Measurements from ENCODE around the gene GKN2. TPM values are rescaled to one million over a fixed set of nuclear protein-coding genes. Genes with fewer than 3 reads are reported as not detected.

GKN2 gene
- polyA plus RNA-seq, 3 donors, result not detected

DNA sequence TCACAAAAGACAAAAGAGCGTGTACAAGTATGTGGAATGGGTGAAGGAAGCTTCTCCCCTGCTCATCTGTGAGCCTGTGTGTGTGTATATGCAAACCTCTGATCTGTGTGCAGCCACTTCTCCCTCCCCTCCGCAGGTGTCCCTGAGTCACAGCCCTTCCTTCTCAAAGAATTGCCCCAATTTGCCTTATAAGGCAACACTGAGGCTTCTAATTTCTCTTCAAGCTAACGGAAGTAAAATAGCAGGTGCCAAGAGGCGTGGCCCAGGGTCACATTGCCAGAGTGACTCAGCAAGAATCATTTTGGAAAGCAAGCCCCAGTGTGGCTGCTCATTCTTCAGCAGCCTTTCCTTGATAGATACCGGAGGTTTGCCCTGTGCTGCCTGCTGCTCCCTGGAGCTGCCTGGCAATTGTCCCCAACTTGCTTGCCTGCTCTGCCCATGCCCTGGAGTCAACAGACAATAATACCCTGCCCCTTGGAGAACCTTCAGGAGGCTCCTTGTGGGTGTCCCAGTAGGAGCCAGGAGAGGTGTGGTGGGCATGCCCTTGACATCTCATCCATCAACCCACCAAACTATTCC lies 44.2 kb downstream of the GKN2 start:
- TF ChIP-seq, protein P1, sequence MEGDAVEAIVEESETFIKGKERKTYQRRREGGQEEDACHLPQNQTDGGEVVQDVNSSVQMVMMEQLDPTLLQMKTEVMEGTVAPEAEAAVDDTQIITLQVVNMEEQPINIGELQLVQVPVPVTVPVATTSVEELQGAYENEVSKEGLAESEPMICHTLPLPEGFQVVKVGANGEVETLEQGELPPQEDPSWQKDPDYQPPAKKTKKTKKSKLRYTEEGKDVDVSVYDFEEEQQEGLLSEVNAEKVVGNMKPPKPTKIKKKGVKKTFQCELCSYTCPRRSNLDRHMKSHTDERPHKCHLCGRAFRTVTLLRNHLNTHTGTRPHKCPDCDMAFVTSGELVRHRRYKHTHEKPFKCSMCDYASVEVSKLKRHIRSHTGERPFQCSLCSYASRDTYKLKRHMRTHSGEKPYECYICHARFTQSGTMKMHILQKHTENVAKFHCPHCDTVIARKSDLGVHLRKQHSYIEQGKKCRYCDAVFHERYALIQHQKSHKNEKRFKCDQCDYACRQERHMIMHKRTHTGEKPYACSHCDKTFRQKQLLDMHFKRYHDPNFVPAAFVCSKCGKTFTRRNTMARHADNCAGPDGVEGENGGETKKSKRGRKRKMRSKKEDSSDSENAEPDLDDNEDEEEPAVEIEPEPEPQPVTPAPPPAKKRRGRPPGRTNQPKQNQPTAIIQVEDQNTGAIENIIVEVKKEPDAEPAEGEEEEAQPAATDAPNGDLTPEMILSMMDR (IDR thresholded peaks at IDR 0.05), result no peak
- Histone ChIP-seq H3K4me3 (replicated peaks in 1 of 3; ENCODE audit: low read depth in 2 of 3, low read length in 3 of 3) (no peak overlapping the region), H3K36me3 (replicated peaks in 1 of 2; ENCODE audit: control insufficient read depth in 1 of 2, insufficient read depth in 2 of 2, low read length in 2 of 2) (no peaks in the 10 kb centered on the region), H3K4me1 (ENCODE audit: control insufficient read depth in 1 of 2, insufficient read depth in 2 of 2, low read length in 2 of 2) (peaks cover 28 to 31% of the 10 kb centered on the region in 2 donors), H3K9ac (ENCODE audit: insufficient read depth, low read length, poor library complexity, severe bottlenecking) (no peak overlapping the region), H3K27me3 (ENCODE audit: control insufficient read depth in 2 of 2, insufficient read depth in 2 of 2, low read length in 2 of 2) (no peaks in the 10 kb centered on the region), H3K27ac (ENCODE audit: low read depth in 1 of 2, low read length in 2 of 2) (peak overlapping the region; percentile 14 to 29), H2AFZ (ENCODE audit: insufficient read depth, low read depth, low read length, poor library complexity, severe bottlenecking) (peak overlapping the region; percentile 21), H3K4me2 (replicated peaks; ENCODE audit: extremely low read depth, low read length, poor library complexity, severe bottlenecking) (peak overlapping the region; percentile 8), H3K79me2 (ENCODE audit: insufficient read depth, low read length) (no peaks in the 10 kb centered on the region), H3K9me3 (replicated peaks in 1 of 2; ENCODE audit: control insufficient read depth in 1 of 2, insufficient read depth in 1 of 2, low read length in 2 of 2) (no peaks in the 10 kb centered on the region), H4K20me1 (ENCODE audit: insufficient read depth, low read length) (no peaks in the 10 kb centered on the region)
- WGBS (ENCODE audit: insufficient coverage), result 0% methylated on average over 4 of the region's 5 CpGs
- Mint-ChIP-seq H3K4me3 (peak overlapping the region in 1 of 2 donors; percentile 70), H3K36me3 (no peaks in the 10 kb centered on the region), H3K4me1 (peaks cover 21% of the 10 kb centered on the region), H3K27me3 (ENCODE audit: low read depth in 3 of 3) (peaks cover 0 to 2% (median 0%) of the 10 kb centered on the region in 3 donors), H3K9me3 (peaks cover 0 to 2% (median 0%) of the 10 kb centered on the region in 7 donors), H3K27ac (peak overlapping the region in 6 of 7 donors; percentile 40 to 83 (median 75))
- peak; percentile 59 to 74 (median 67) for DNase-seq
- intact Hi-C loops (cut with micrococcal nuclease), result loop anchor here in 1 of 2 donors (5.0 to 10.0 kb wide), 4 partner anchors 71 to 441 kb away; partner anchors contain the start of genes APLF and FBXO48

DNA sequence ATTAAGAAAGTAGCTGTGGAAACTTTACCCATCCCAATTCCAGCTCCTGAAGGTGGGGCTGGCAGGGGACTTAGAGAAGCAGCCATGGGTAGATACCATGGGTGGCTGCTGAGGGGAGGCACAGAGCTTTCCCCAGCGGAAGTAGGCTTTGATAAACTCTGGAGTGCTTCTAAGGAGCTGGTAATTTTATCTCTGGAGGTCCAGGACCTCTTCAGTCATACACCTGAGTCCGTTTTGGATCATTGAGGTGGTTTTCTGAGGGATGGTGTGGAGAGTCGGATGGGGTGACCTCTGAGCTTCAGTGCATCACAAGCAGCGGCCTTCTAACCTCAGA lies 44.8 kb downstream of the GKN2 start:
- peaks cover 0 to 2% (median 0%) of the 10 kb centered on the region in 3 donors for H3K27me3 Mint-ChIP-seq (ENCODE audit: low read depth in 3 of 3)

More for the DNA sequence above, 44.8 kb downstream of the GKN2 start:
- Mint-ChIP-seq H3K36me3 (no peaks in the 10 kb centered on the region), H3K9me3 (peaks cover 0 to 2% (median 0%) of the 10 kb centered on the region in 7 donors), H3K4me1 (peaks cover 21% of the 10 kb centered on the region), H3K27ac (peak overlapping the region in 3 of 7 donors; percentile 5 to 80 (median 34)), H3K4me3 (peak overlapping the region in 1 of 2 donors; percentile 70)
- DNase-seq, result no peak
- Histone ChIP-seq H3K27me3 (ENCODE audit: control insufficient read depth in 2 of 2, insufficient read depth in 2 of 2, low read length in 2 of 2) (no peaks in the 10 kb centered on the region), H3K9ac (ENCODE audit: insufficient read depth, low read length, poor library complexity, severe bottlenecking) (no peak overlapping the region), H3K4me1 (ENCODE audit: control insufficient read depth in 1 of 2, insufficient read depth in 2 of 2, low read length in 2 of 2) (peaks cover 25 to 28% of the 10 kb centered on the region in 2 donors), H3K27ac (ENCODE audit: low read depth in 1 of 2, low read length in 2 of 2) (no peak overlapping the region), H3K4me2 (replicated peaks; ENCODE audit: extremely low read depth, low read length, poor library complexity, severe bottlenecking) (no peak overlapping the region), H3K9me3 (replicated peaks in 1 of 2; ENCODE audit: control insufficient read depth in 1 of 2, insufficient read depth in 1 of 2, low read length in 2 of 2) (no peaks in the 10 kb centered on the region), H3K36me3 (replicated peaks in 1 of 2; ENCODE audit: control insufficient read depth in 1 of 2, insufficient read depth in 2 of 2, low read length in 2 of 2) (no peaks in the 10 kb centered on the region), H3K79me2 (ENCODE audit: insufficient read depth, low read length) (no peaks in the 10 kb centered on the region), H2AFZ (ENCODE audit: insufficient read depth, low read depth, low read length, poor library complexity, severe bottlenecking) (peak overlapping the region; percentile 21), H4K20me1 (ENCODE audit: insufficient read depth, low read length) (no peaks in the 10 kb centered on the region), H3K4me3 (replicated peaks in 1 of 3; ENCODE audit: low read depth in 2 of 3, low read length in 3 of 3) (no peak overlapping the region)
- intact Hi-C loops (cut with micrococcal nuclease), result loop anchor here in 1 of 2 donors (5.0 to 10.0 kb wide), 4 partner anchors 71 to 441 kb away; partner anchors contain the start of genes APLF and FBXO48
- 100% methylated on average over 1 of the region's 4 CpGs for WGBS (ENCODE audit: insufficient coverage)
- TF ChIP-seq, protein P1 (IDR thresholded peaks at IDR 0.05), result no peak
